Stimulated activated CD8-positive, alpha-beta memory T cell treated with anti-CD3 and anti-CD28 coated beads, Interleukin-4, amount 100 ng/mL, for 4 hours (primary cell): Measurements from ENCODE around the gene SREBF1.

Source experiments
- DNase-seq, 2 donors: peaks; one replicate each; pipeline ENCODE4 v3.0.0-alpha.2; 2020; ENCODE audit warnings: low read depth in 2 of 2, low spot score in 1 of 2

SREBF1 gene

GRCh38 chr17:17836818-17837379 is at the start of gene SREBF1:
TSS of gene SREBF1 (minus strand) at chr17:17836986. CDS start at chr17:17836817, 169 bp downstream.
- peak in 1 of 2 donors; percentile 40 for DNase-seq

GRCh38 chr17:17886226-17886625 is 49.4 kb upstream of the SREBF1 start:
- DNase-seq = no peak

DNA sequence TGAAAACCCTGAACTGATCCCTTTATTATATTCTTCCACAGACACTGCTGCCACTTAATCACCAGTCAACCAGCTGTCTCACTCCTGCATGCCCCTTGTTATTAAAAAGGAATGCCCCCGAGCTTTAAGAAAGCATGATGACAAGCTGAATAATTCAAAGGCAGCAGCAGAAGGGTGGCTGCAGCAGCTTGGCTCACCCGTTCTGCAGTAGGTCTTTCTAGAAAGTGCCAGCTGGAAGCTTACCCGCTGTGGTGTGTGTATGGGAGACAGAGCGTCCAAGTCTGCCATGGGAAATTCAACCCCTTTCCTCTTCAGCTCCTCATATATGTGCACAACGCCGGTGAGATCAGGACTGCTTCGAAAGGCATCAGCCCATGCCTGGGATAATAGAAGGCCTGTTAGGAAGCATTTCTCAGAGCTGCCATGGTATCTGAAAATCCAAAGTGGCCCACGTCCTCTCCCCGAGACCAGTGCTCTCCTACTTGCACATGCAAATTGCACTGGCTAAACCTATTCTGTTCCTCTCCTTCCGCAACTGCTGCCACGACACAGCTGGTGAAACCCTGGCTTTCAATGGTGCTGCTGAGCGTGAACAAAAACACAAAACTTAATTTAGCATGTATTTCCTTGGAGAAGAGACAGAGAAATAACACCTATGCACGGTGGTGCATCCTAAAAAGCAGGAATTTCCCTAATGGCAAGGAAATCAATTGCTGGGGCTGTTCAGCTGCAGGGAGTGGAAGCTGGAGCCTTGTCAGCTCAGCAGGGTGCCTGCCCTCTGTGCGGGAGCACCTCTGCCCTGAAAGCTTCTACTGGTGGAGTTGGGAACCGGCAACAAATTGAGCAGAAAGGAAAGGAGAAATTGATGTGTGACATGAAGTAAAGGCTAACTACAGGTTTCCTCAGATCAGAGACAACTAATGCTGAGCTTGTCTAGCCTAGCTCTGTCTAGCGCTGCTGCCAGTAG is 47.9 kb upstream of the SREBF1 start:
- DNase-seq = no peak

- no peak for DNase-seq
Measured at GRCh38 chr17:17883801-17884200, 47.0 kb upstream of the SREBF1 start.

DNA sequence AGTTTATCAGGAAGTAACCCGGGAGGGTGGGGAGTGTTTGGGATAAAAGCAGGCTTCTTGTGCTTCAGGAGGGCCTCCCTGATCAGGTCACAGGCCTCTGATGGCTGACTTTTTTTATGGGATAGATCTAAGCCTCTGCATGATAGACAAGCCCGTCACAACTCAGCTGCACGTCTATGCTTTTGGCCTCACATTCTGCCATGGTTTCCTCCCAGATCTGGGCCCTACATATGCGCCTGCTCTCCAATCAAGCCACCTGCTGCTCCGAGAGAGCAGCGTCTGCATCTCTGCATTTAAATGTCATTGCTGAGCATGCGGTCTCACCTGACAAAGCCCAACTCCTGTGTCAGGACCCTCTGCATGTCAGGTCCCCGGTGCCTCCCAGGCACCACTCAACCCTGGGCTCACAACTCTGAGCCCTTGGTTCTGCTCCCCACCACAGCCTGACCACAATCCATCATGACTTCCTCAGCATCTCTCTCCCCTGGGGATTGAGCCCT is 45.3 kb upstream of the SREBF1 start:
- no peak for DNase-seq

- no peak for DNase-seq
Measured at GRCh38 chr17:17880577-17881196, 43.9 kb upstream of the SREBF1 start.

DNA sequence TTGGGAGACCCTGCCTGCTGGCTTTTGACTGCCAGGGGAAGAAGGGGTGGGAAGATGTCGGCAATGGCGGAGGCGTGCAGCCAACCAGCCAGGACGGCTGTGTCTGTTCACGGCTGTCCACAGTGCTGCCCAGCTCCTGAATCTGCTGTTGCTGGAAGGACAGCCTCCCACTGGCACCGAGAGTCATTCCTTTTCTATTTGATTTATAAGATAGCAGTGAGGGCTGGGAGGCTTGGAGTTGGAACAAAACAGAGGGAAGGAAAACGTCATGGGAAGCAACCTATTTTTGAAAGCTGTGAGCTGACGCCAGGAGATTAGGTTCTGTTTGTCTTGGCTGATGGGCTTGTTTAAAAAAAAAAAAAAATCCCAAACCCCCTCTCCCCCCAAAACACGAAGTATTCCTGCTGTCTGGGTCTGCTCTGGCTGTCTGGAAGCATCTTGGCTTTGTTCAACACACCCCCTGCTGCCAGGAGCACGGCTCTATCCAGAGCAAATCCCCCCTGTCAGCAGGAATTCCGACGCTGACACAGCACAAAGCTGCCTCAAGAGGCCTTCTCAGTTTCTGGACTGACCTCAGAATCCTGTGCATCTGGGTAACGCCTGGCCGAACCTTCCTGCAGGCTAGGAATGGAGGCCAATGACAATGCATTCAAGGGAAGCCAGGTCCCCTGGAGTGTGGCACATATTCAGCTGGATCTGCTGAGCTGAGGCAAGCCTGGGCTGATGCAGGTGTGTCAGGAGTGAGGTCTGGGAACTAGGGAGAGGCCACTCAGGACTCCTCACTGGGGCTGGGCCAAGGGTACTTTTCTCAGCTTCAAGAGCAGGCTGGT is 41.0 kb upstream of the SREBF1 start:
- DNase-seq = no peak

- no peak for DNase-seq
Measured at GRCh38 chr17:17876959-17877528, 40.3 kb upstream of the SREBF1 start.

- DNase-seq = no peak
Measured at GRCh38 chr17:17874478-17874877, 37.7 kb upstream of the SREBF1 start.

GRCh38 chr17:17873450-17873991 is 36.7 kb upstream of the SREBF1 start:
- DNase-seq = no peak

DNA sequence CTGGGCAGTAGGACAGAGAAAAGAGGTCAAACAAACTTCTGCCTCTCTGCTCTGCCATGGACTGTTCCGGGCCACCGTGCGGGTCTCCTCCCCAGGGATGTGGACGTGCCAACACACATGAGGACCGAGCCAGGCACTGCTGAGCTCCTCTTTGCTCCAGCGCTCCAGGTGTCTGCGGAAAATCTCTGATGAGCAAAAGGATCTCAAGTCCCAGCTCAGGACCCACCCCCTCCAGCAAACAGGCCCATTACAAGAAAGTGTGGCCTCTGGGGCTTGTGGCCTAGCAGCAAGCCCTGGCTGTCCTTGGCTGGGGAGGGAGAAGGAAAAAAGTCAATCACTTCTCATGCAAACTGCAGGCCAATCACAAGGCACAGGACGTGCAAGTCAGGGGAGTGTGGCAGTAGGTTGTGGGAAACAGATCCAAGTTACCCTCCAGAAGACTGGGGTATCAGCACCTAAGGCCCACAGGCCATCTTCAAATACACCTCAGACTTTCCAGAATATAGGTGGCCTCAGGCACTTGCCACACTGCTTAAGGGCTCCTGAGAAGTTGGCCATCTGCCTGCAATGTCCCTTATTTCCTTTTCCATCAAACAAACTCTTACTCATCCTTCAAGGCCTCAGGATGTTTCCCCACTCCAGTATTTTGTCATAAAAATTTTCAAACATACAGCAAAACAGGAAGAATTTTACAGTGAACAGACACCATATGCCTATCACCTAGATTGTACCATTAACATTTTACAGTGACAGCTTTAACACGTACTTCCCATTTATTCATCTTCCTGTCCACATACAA is 36.0 kb upstream of the SREBF1 start:
- no peak for DNase-seq

DNA sequence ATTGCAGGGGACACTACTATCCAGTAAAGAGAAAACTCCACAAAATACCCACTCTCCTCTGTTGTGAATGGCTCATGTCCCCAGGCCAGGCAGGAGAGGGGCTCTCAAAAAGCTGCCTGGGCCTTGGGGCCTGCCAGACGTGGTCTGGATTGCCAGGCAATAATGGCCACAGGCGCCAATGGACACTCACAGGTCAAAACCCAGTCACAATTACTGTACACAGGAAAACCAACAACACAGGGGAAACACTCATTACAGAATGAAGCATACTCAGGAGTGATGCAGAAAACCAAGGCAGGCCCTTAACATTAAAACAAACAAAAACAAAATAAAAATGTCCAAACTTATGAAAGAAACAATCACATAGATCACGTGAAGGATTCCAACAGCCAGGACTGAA is 35.1 kb upstream of the SREBF1 start:
- DNase-seq = no peak

DNA sequence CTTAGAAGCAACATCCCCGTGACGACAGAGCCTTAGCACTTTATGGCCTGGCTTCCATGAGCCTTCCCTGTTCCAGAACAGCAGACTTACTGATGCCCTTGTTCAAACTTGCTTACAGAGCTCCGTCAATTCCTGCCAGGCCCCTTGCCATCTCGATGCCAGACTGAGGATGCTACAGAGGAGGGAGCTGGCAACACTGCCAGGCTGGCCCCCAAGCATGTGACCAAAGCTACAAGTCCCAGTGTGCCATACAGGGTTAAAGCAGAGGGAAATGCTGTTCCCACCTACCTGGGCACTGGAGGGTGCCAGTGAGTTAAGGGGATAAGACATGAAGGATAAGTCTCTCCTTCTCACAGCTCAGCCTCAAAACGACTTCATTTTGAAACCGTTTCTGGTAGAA is 33.5 kb upstream of the SREBF1 start:
- no peak for DNase-seq

- DNase-seq = no peak
Measured at GRCh38 chr17:17868641-17869522, 32.1 kb upstream of the SREBF1 start.

GRCh38 chr17:17866897-17867296 is 30.1 kb upstream of the SREBF1 start:
- DNase-seq = no peak

DNA sequence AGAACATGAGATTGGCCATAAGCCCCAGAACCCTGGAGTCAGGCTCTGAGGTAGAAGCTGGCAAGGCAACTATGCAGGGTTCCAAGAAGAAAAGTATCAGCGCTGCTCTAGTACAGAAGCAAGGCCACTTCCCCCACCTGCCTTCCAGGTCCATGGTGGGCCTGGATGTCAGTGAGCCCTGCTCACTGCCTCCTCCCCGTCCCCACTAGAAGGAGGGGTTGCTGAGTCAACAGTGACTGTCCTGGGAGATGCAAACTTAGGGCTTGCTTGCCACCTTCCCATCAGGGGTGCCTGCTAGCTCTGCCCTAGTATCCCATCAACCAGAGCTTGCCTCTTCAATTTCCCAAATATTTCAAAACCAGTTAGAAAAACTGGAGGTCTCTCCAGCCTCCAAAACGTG is 29.6 kb upstream of the SREBF1 start:
- no peak for DNase-seq

DNA sequence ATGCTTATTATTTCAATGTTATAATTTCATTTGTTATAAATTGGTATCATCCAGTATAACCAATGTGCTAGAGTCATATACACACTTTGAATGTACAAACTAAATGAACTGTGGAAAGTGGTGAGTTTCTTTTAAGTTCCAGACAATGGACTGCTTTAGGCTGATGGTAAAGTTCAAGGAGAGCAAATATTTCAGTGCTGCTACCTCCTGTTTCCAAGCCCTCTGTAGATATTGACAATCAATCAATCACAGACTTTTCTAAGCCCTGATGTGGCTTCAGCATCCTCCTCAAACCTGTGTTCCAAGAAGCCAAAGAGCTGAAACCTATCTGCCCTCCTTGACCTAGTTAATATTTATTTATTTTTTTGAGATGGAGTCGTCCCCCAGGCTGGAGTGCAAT is 28.2 kb upstream of the SREBF1 start:
- no peak for DNase-seq

DNA sequence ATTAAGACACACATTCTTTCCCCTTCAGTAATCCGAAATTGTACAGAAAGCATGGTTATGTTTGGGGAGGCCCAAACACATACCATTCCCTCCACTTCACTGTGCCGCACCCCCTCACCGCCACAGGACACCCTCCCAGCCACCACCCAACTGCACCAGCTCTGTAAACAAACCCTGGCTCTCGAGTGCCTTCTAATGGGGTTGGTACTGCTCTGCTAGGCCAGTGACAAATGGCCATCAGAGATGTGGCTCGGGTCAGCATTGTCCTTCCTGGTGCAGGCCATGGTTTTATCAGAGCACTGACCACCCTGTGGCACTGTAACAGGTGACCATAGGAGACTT is 24.0 kb upstream of the SREBF1 start:
- DNase-seq = no peak
